Common myeloid progenitor, CD34-positive (primary cell): ENCODE measurements around the gene C2orf81.
"Not testable (repeated sequence)": the region's sequence is repeated elsewhere in the genome, so short reads cannot be mapped to it uniquely, and the experiment has no call there.

ENCODE experiments used
- CTCF ChIA-PET: fragments of 350-600 bp; sonication (Branson Sonifier 250); formaldehyde crosslinking; loops from one replicate; lab custom pipeline; 2021; ENCODE audit warnings: antibody characterized with exemption; lab: Charles Lee
- POLR2A ChIA-PET: fragments of 350-600 bp; sonication (Branson Sonifier 250); formaldehyde crosslinking; loops from one replicate; lab custom pipeline; 2021; ENCODE audit warnings: antibody characterized with exemption; lab: Charles Lee
- DNase-seq, 3 donors: peaks; one replicate each; pipeline versions ENCODE4 v3.0.0 to v3.0.0-alpha.2; 2013
- H3K27ac ChIP-seq, 2 experiments: 1 replicate in 1 of 2; 2 replicates in 1 of 2; pipeline ENCODE4 v1.7.0; 2013; ENCODE audit warnings: inconsistent platforms in 2 of 2, low read length in 2 of 2, mild to moderate bottlenecking in 2 of 2, low read depth in 1 of 2, moderate library complexity in 1 of 2; ENCODE audit not compliant: severe bottlenecking in 2 of 2, insufficient read depth in 1 of 2, poor library complexity in 1 of 2
- H3K27me3 ChIP-seq, 5 experiments: replicated peaks in 2 of 5; 1 replicate in 3 of 5; 2 replicates in 2 of 5; pipeline versions ENCODE4 v1.6.1 to v1.7.0; 2013; ENCODE audit warnings: low read length in 4 of 5, mild to moderate bottlenecking in 2 of 5, moderate library complexity in 2 of 5, inconsistent platforms in 1 of 5; ENCODE audit not compliant: insufficient read depth in 5 of 5, control insufficient read depth in 4 of 5
- H3K36me3 ChIP-seq, 4 experiments: 1 replicate in 2 of 4; 2 replicates in 2 of 4; pipeline versions ENCODE4 v1.6.1 to v1.7.0; 2013; ENCODE audit warnings: low read length in 3 of 4, control low read depth in 1 of 4, mild to moderate bottlenecking in 1 of 4; ENCODE audit not compliant: control insufficient read depth in 4 of 4, insufficient read depth in 4 of 4
- H3K4me1 ChIP-seq, 4 experiments: 1 replicate in 3 of 4; 2 replicates in 1 of 4; pipeline versions ENCODE4 v1.6.1 to v1.7.1; 2013; ENCODE audit warnings: low read length in 3 of 4, mild to moderate bottlenecking in 3 of 4, control low read depth in 1 of 4, inconsistent platforms in 1 of 4, moderate library complexity in 1 of 4; ENCODE audit not compliant: control insufficient read depth in 4 of 4, insufficient read depth in 4 of 4; ENCODE audit errors: control extremely low read depth in 1 of 4
- H3K4me3 ChIP-seq, 7 experiments: 1 replicate in 4 of 7; 2 replicates in 3 of 7; pipeline versions ENCODE4 v1.5.1 to v1.7.0; 2013; ENCODE audit warnings: mild to moderate bottlenecking in 7 of 7, low read length in 6 of 7, moderate library complexity in 6 of 7, inconsistent platforms in 2 of 7, low read depth in 2 of 7, control low read depth in 1 of 7; ENCODE audit not compliant: insufficient read depth in 4 of 7, control insufficient read depth in 1 of 7; ENCODE audit errors: extremely low read depth in 1 of 7
- H3K9me3 ChIP-seq, 5 experiments: 1 replicate in 4 of 5; 2 replicates in 1 of 5; pipeline versions ENCODE4 v1.6.1 to v1.7.1; 2013; ENCODE audit warnings: low read length in 4 of 5, mild to moderate bottlenecking in 2 of 5, inconsistent platforms in 1 of 5, low read depth in 1 of 5, moderate library complexity in 1 of 5; ENCODE audit not compliant: control insufficient read depth in 4 of 5, insufficient read depth in 2 of 5; ENCODE audit errors: control extremely low read depth in 1 of 5
- WGBS: methylation state at CpG from one replicate; pipeline ENCODE4 v1.1.5; 2013; ENCODE audit not compliant: insufficient coverage; 5-methylcytosine and 5-hydroxymethylcytosine counted together

Gene C2orf81

GRCh38 chr2:74442483-74443297, 21.3 kb upstream of the C2orf81 start:
- DNase-seq, H3K9me3 ChIP-seq, H3K27ac ChIP-seq, H3K36me3 ChIP-seq: not testable (repeated sequence)
- WGBS, result 94% methylated on average over 10 of the region's 16 CpGs
- Histone ChIP-seq H3K27me3 (peaks cover 0 to 27% (median 10%) of the 10 kb centered on the region in 5 experiments), H3K4me1 (peaks cover 4 to 44% (median 40%) of the 10 kb centered on the region in 4 experiments), H3K4me3 (peak overlapping the region in 3 of 7 experiments; percentile 32 to 81 (median 64))
- POLR2A ChIA-PET, result interaction anchor here (1.8 kb wide), 1 partner anchor 12 kb away, joined by 6 read pairs; the partner anchor contains the start of gene INO80B
- CTCF ChIA-PET, result interaction anchor here (0.6 to 1.3 kb wide), 4 partner anchors 9 to 454 kb away, joined by 3 read pairs; partner anchors contain the start of gene INO80B

GRCh38 chr2:74441690-74442482, 20.5 kb upstream of the C2orf81 start, which contains the start of gene RTKN:
RTKN (minus strand) TSS chr2:74441937; CDS start chr2:74441816, 121 bp downstream.
- WGBS, result 11% methylated on average over 50 of the region's 75 CpGs
- CTCF ChIA-PET, result interaction anchor here (0.6 to 2.5 kb wide), 4 partner anchors 9 to 453 kb away, joined by 3 to 9 read pairs (median 3); no protein-coding TSS in a partner anchor
- H3K27ac ChIP-seq, result no peak within 1 kb of the TSS
- DNase-seq, result peak in 1 of 3 donors; percentile 34
- H3K4me1 ChIP-seq, result peaks cover 4 to 48% (median 44%) of the 10 kb centered on the region in 4 experiments
- no peaks in the 10 kb centered on the region for H3K9me3 ChIP-seq
- H3K27me3 ChIP-seq, result peaks cover 0 to 27% (median 10%) of the 10 kb centered on the region in 5 experiments
- POLR2A ChIA-PET, result interaction anchor here (1.8 to 2.6 kb wide), 2 partner anchors 13 to 16 kb away, joined by 6 to 10 read pairs; partner anchors contain the start of genes INO80B and WBP1
- no peaks in the 10 kb centered on the region for H3K36me3 ChIP-seq
- H3K4me3 ChIP-seq, result peak within 1 kb of the TSS in 6 of 7 experiments; percentile 16 to 84 (median 70)

GRCh38 chr2:74441170-74441689, 19.8 kb upstream of the C2orf81 start:
- H3K4me1 ChIP-seq, result peaks cover 4 to 51% (median 44%) of the 10 kb centered on the region in 4 experiments
- ChIA-PET CTCF (interaction anchor here (1.4 to 2.5 kb wide), 6 partner anchors 11 to 41 kb away, joined by 3 to 16 read pairs (median 8); partner anchors contain the start of genes CCDC142, INO80B and TTC31), POLR2A (interaction anchor here (0.8 to 2.6 kb wide), 2 partner anchors 13 to 17 kb away, joined by 4 to 10 read pairs; partner anchors contain the start of genes INO80B and WBP1)
- no peaks in the 10 kb centered on the region for H3K36me3 ChIP-seq
- H3K27ac ChIP-seq, result no peak overlapping the region
- no peak for DNase-seq
- WGBS, result 74% methylated on average over 18 of the region's 33 CpGs
- H3K9me3 ChIP-seq, result no peaks in the 10 kb centered on the region
- peak overlapping the region in 4 of 7 experiments; percentile 16 to 81 (median 69) for H3K4me3 ChIP-seq
- H3K27me3 ChIP-seq, result peaks cover 0 to 27% (median 10%) of the 10 kb centered on the region in 5 experiments

GRCh38 chr2:74440378-74441169, 19.2 kb upstream of the C2orf81 start:
- Histone ChIP-seq H3K36me3 (no peaks in the 10 kb centered on the region), H3K27me3 (peaks cover 0 to 27% (median 10%) of the 10 kb centered on the region in 5 experiments), H3K27ac (no peak overlapping the region), H3K4me3 (peak overlapping the region; percentile 2 to 84 (median 71)), H3K9me3 (no peaks in the 10 kb centered on the region), H3K4me1 (peaks cover 4 to 51% (median 44%) of the 10 kb centered on the region in 4 experiments)
- peak; percentile 71 to 88 (median 83) for DNase-seq
- CTCF ChIA-PET, result interaction anchor here (0.9 to 2.5 kb wide), 13 partner anchors 10 to 244 kb away, joined by 3 to 16 read pairs (median 4); partner anchors contain the start of genes CCDC142, INO80B, TTC31 and WBP1
- POLR2A ChIA-PET, result interaction anchor here (0.8 to 2.6 kb wide), 2 partner anchors 14 to 17 kb away, joined by 4 to 10 read pairs; partner anchors contain the start of genes INO80B and WBP1
- WGBS, result 33% methylated on average over 35 of the region's 45 CpGs

- Histone ChIP-seq H3K36me3 (no peaks in the 10 kb centered on the region), H3K4me3 (peak overlapping the region; percentile 2 to 84 (median 71)), H3K4me1 (peaks cover 4 to 51% (median 44%) of the 10 kb centered on the region in 4 experiments), H3K9me3 (no peaks in the 10 kb centered on the region), H3K27ac (no peak overlapping the region), H3K27me3 (peaks cover 0 to 27% (median 10%) of the 10 kb centered on the region in 5 experiments)
- DNase-seq, result no peak
- ChIA-PET POLR2A (interaction anchor here (1.0 to 2.6 kb wide), 2 partner anchors 10 to 18 kb away, joined by 3 to 10 read pairs; partner anchors contain the start of gene WBP1), CTCF (interaction anchor here (0.9 to 2.5 kb wide), 14 partner anchors 10 to 243 kb away, joined by 3 to 16 read pairs (median 4); partner anchors contain the start of genes CCDC142, INO80B, TTC31 and WBP1)
- WGBS, result 22% methylated on average over 10 of the region's 14 CpGs
Observed at GRCh38 chr2:74439803-74440377, 18.5 kb upstream of the C2orf81 start.
